HEK293T (cell line): ENCODE measurements around the gene DOCK3.

Source experiments
- FOXM1 ChIP-seq: fragments of 450-650 bp; IDR thresholded peaks from 2 replicates; pipeline ENCODE4 v1.6.1; 2017; ENCODE audit warnings: mild to moderate bottlenecking, borderline replicate concordance
- LEF1 ChIP-seq: fragments of 450-650 bp; IDR thresholded peaks from 2 replicates; pipeline ENCODE4 v1.6.1; 2017; ENCODE audit warnings: mild to moderate bottlenecking, borderline replicate concordance

DNA sequence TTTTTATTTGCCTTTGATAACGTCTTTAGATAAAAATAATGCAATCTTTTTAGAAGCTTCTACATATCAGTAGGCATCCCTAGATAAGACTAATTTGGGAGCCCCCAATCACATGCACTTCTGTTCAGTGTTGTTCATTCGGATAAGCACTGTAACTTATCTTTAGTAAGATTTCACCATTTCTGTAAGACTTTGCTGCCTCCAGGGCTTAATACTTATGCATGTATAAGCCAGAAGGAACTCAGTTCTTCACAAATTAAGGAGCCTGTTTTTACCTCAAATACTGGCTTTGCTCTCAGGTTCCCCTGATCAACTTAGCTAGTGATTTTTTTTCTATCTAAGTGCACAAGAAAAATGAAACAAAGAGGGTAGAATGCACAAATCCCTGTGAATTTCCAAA lies 20.3 kb downstream of the DOCK3 start:
- TF ChIP-seq LEF1 (no peak), FOXM1 (no peak)
